ENCODE data around the gene GNAT1.

- TF ChIP-seq TAF1 (IDR thresholded peaks at IDR 0.05; ENCODE audit: borderline replicate concordance, insufficient read depth, low read length) (no peak), POLR2AphosphoS5 (IDR thresholded peaks at IDR 0.05; ENCODE audit: low read depth, low read length) (no peak), REST (IDR thresholded peaks at IDR 0.05; ENCODE audit: insufficient read depth in 1 of 2, low read depth in 2 of 2, low read length in 2 of 2) (no peak), SIN3A (IDR thresholded peaks at IDR 0.05; ENCODE audit: borderline replicate concordance, insufficient read depth, low read length) (no peak)
These were observed 23.4 kb downstream of the GNAT1 start for GRCh38 chr3:50214824-50215223.
